ENCODE data around the gene UPP2. TPM values are rescaled to one million over a fixed set of nuclear protein-coding genes. Genes with fewer than 3 reads are reported as not detected.

Gene UPP2
- not detected for polyA plus RNA-seq (ENCODE audit: low read depth in 6 of 6)

DNA sequence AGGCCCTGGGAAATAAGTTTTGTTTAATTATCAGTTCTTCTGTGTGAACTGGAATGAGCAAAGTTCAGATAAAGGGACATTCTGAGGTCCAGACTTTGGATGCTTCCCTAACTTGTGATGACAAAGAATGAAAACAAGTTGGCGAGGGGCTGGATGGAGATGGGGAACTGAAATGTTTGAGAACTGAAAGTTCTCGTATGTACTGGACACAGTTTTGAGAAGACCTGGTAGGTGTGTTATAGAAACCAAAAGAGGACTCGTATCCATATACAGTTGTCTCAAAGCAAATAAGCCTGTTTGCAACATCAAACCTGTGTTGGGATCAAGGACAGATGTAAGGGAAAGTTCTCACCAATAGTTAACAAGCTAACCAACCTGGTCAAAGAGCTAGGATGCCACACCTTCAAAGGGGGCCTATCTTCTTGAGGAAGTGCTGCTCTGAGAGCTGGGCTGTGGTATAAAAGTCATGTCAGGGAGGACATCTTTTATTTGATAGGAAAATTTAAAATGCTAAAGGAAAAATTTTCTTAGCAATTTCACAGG, at the start of gene UPP2:
UPP2 (plus strand) TSS at position 493 of the 543 bp plus-strand sequence. CDS start 188 bp downstream, outside the sequence.
- Mint-ChIP-seq H3K4me1 (no peaks in the 10 kb centered on the region), H3K4me3 (no peak within 1 kb of the TSS), H3K36me3 (no peaks in the 10 kb centered on the region), H3K27me3 (no peaks in the 10 kb centered on the region), H3K27ac (no peak within 1 kb of the TSS), H3K9me3 (no peaks in the 10 kb centered on the region)
- DNase-seq (no peak), ATAC-seq (ENCODE audit: low read depth in 2 of 2) (no peak)

GRCh38 chr2:158052761-158053160, 48.9 kb upstream of the UPP2 start:
- H3K36me3 Mint-ChIP-seq, result no peaks in the 10 kb centered on the region
- peaks cover 0 to 5% (median 3%) of the 10 kb centered on the region in 3 donors for H3K27me3 Mint-ChIP-seq
- no peaks in the 10 kb centered on the region for H3K4me1 Mint-ChIP-seq
- DNase-seq (no peak), ATAC-seq (ENCODE audit: low read depth in 2 of 2) (no peak)
- no peak overlapping the region for H3K27ac Mint-ChIP-seq
- no peak overlapping the region for H3K4me3 Mint-ChIP-seq
- H3K9me3 Mint-ChIP-seq, result no peaks in the 10 kb centered on the region

DNA sequence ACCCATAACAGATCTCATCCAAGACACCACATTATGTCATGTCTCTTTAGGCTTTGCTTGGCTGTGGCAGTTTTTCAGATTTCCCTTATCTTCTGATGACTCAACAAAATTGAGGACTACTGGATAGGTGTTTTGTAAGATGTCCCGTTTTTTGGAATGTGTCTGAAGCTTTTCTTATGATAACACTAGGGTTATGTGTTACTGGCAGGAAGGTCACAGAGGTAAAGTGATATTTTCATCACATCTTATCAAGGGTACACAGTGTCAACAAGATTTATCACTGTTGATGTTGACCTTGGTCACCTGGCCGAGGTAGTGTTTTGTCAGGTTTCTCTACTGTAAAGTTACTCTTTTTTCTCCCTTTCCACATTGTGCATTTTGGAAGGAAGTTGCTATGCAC, 44.8 kb upstream of the UPP2 start:
- no peaks in the 10 kb centered on the region for H3K9me3 Mint-ChIP-seq
- H3K4me1 Mint-ChIP-seq, result no peaks in the 10 kb centered on the region
- DNase-seq, result no peak
- H3K4me3 Mint-ChIP-seq, result no peak overlapping the region
- no peaks in the 10 kb centered on the region for H3K36me3 Mint-ChIP-seq
- ATAC-seq (ENCODE audit: low read depth in 2 of 2), result no peak
- H3K27ac Mint-ChIP-seq, result peak overlapping the region in 1 of 6 donors; percentile 22
- peaks cover 0 to 3% (median 0%) of the 10 kb centered on the region in 3 donors for H3K27me3 Mint-ChIP-seq

- Mint-ChIP-seq H3K27ac (no peak overlapping the region), H3K9me3 (peaks cover 0 to 10% (median 0%) of the 10 kb centered on the region in 7 donors), H3K4me1 (no peaks in the 10 kb centered on the region), H3K27me3 (peaks cover 0 to 3% (median 0%) of the 10 kb centered on the region in 3 donors), H3K4me3 (no peak overlapping the region), H3K36me3 (no peaks in the 10 kb centered on the region)
- no peak for ATAC-seq (ENCODE audit: low read depth in 2 of 2)
- no peak for DNase-seq
Measured at GRCh38 chr2:158060160-158060834, 41.4 kb upstream of the UPP2 start.

DNA sequence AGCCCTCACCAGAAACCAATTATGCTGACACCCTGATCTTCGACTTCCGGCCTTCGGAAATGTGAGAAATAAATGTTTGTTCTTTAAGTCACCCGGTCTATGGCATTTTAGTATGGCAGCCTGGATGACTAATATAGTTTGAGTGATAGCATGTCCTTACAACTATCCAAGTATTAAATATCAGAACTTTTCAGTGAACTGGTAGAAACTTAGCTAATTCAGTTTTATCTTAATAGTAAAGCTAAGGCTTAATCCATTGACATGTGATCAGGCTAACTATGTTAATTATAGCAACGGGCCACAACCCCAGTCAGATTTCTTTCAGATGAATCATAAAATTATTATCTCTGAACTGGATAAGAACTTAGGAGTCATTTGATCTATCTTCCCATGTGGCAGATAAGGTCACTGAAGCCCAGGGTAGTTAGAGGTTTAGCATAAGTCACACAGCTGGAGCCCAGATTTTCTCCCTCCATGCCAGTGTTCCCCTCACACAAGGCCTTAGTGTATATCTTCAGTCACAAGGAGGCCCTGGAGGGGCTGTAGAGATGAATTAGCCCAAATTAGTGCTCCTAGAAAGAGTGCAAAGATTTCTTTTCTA, 40.7 kb upstream of the UPP2 start:
- Mint-ChIP-seq H3K4me3 (no peak overlapping the region), H3K9me3 (peaks cover 0 to 13% (median 0%) of the 10 kb centered on the region in 7 donors), H3K4me1 (no peaks in the 10 kb centered on the region), H3K27me3 (peaks cover 0 to 3% (median 0%) of the 10 kb centered on the region in 3 donors), H3K27ac (no peak overlapping the region), H3K36me3 (no peaks in the 10 kb centered on the region)
- ATAC-seq (ENCODE audit: low read depth in 2 of 2) (no peak), DNase-seq (no peak)

- no peaks in the 10 kb centered on the region for H3K4me1 Mint-ChIP-seq
- no peak for ATAC-seq (ENCODE audit: low read depth in 2 of 2)
- no peaks in the 10 kb centered on the region for H3K36me3 Mint-ChIP-seq
- H3K4me3 Mint-ChIP-seq, result no peak overlapping the region
- H3K9me3 Mint-ChIP-seq, result peaks cover 0 to 13% (median 0%) of the 10 kb centered on the region in 7 donors
- H3K27ac Mint-ChIP-seq, result peak overlapping the region in 2 of 6 donors; percentile 44 to 74
- peaks cover 0 to 2% (median 0%) of the 10 kb centered on the region in 3 donors for H3K27me3 Mint-ChIP-seq
- no peak for DNase-seq
Measured at GRCh38 chr2:158061763-158062162, 39.9 kb upstream of the UPP2 start.

GRCh38 chr2:158066046-158066713, 35.5 kb upstream of the UPP2 start:
- no peaks in the 10 kb centered on the region for H3K36me3 Mint-ChIP-seq
- H3K27ac Mint-ChIP-seq, result no peak overlapping the region
- ATAC-seq (ENCODE audit: low read depth in 2 of 2) (no peak), DNase-seq (no peak)
- no peaks in the 10 kb centered on the region for H3K4me1 Mint-ChIP-seq
- H3K27me3 Mint-ChIP-seq, result peaks cover 0 to 9% (median 0%) of the 10 kb centered on the region in 3 donors
- no peak overlapping the region for H3K4me3 Mint-ChIP-seq
- peaks cover 0 to 13% (median 0%) of the 10 kb centered on the region in 7 donors for H3K9me3 Mint-ChIP-seq

GRCh38 chr2:158071018-158071417, 30.7 kb upstream of the UPP2 start:
- ATAC-seq (ENCODE audit: low read depth in 2 of 2) (no peak), DNase-seq (no peak)
- H3K27ac Mint-ChIP-seq, result no peak overlapping the region
- H3K9me3 Mint-ChIP-seq, result peaks cover 0 to 2% (median 0%) of the 10 kb centered on the region in 7 donors
- no peaks in the 10 kb centered on the region for H3K4me1 Mint-ChIP-seq
- H3K36me3 Mint-ChIP-seq, result no peaks in the 10 kb centered on the region
- peaks cover 0 to 26% (median 17%) of the 10 kb centered on the region in 3 donors for H3K27me3 Mint-ChIP-seq
- no peak overlapping the region for H3K4me3 Mint-ChIP-seq

DNA sequence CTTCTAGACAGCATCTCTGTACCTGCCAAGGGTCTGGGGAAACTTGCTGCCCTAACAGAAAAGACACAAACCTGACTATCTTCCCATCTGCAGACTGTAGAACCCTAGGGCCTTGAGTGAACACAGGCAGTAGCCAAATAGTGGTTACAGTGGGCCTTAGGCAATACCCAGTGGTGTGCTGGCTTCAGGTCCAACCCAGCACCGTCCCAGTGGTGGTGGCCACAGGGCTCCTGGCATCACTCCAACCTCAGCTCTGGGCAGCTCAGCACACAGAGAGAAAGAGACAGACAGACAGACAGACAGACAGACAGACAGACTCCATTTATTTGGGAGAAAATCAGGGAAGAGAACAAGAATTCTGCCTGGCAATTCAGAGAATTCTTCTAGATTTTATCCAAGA, 29.3 kb upstream of the UPP2 start:
- H3K27me3 Mint-ChIP-seq, result peaks cover 0 to 26% (median 22%) of the 10 kb centered on the region in 3 donors
- no peaks in the 10 kb centered on the region for H3K4me1 Mint-ChIP-seq
- peaks cover 0 to 5% of the 10 kb centered on the region in 2 donors for H3K36me3 Mint-ChIP-seq

DNA sequence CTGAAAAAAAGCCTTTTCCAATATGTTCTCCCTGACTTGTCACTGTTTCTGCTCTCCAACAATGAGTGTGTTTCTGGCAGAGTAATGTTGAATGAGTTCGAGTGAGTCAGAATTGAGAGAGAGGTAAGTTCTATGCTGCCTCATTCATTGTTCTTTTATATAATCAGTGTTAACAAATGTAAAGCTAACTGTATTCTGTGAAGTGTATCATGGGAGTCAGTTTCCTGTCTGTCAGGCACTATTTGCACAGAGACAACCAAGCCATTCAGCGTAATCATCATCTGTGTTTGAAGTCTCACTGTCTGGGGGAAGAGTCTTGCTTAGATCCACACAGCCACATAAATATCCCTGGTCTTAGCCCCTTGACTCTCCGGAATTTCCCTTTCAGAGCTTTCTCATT, 22.0 kb upstream of the UPP2 start:
- Mint-ChIP-seq H3K4me3 (no peak overlapping the region), H3K27ac (no peak overlapping the region), H3K36me3 (peaks cover 0 to 10% of the 10 kb centered on the region in 2 donors), H3K4me1 (no peaks in the 10 kb centered on the region), H3K27me3 (peaks cover 0 to 13% (median 0%) of the 10 kb centered on the region in 3 donors), H3K9me3 (peaks cover 5 to 22% (median 11%) of the 10 kb centered on the region in 7 donors)
- DNase-seq, result no peak
- ATAC-seq (ENCODE audit: low read depth in 2 of 2), result no peak

More for the DNA sequence above, 29.3 kb upstream of the UPP2 start:
- H3K9me3 Mint-ChIP-seq, result peaks cover 4 to 10% (median 5%) of the 10 kb centered on the region in 7 donors
- DNase-seq, result no peak
- ATAC-seq (ENCODE audit: low read depth in 2 of 2), result no peak
- no peak overlapping the region for H3K27ac Mint-ChIP-seq
- no peak overlapping the region for H3K4me3 Mint-ChIP-seq

DNA sequence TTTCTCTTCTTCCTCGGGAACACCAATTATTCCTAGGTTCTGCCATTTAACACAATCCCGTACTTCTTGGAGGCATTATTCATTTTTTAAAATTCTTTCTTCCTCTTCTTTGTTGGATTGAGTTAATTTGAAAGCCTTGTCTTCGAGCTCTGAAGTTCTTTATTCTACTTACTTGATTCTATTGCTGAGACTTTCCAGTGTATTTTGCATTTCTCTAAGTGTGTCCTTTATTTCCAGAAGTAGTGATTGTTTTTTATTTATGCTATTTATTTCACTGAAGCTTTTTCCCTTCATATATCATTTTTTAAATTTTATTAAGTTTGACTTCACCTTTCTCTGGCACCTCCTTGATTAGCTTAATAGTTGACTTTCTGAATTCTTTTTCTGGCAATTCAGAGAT, 13.6 kb upstream of the UPP2 start:
- H3K4me3 Mint-ChIP-seq, result no peak overlapping the region
- peaks cover 6 to 25% (median 11%) of the 10 kb centered on the region in 7 donors for H3K9me3 Mint-ChIP-seq
- H3K27me3 Mint-ChIP-seq, result peaks cover 0 to 21% (median 10%) of the 10 kb centered on the region in 3 donors
- DNase-seq (no peak), ATAC-seq (ENCODE audit: low read depth in 2 of 2) (no peak)
- peaks cover 9 to 10% of the 10 kb centered on the region in 2 donors for H3K36me3 Mint-ChIP-seq
- no peak overlapping the region for H3K27ac Mint-ChIP-seq
- no peaks in the 10 kb centered on the region for H3K4me1 Mint-ChIP-seq

DNA sequence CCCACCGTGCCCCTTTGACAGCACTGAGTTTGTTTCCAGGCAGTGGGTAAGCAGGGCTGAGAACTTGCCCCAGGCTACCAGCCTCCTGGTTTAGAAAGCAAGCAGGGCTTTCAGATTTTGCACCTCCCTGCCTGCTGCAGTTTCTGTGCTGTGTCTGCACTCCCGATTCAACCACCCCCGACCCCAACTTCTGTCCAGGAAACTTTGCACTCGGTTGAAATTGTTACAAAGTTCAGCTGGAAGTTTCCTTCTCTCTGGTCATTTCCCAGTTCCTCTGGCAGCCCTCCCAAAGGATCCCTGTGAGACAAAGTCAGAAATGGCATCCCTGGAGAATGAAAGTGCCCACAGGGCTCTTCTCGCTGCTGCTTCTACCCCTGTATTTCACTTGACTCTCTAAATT, 12.4 kb upstream of the UPP2 start:
- no peak for ATAC-seq (ENCODE audit: low read depth in 2 of 2)

GRCh38 chr2:158091647-158092046, 10.0 kb upstream of the UPP2 start:
- ATAC-seq (ENCODE audit: low read depth in 2 of 2), result no peak
- no peak for DNase-seq
- Mint-ChIP-seq H3K4me3 (no peak overlapping the region), H3K9me3 (peaks cover 6 to 23% (median 9%) of the 10 kb centered on the region in 7 donors), H3K4me1 (no peaks in the 10 kb centered on the region), H3K36me3 (peaks cover 9 to 14% of the 10 kb centered on the region in 2 donors), H3K27me3 (peaks cover 0 to 13% (median 10%) of the 10 kb centered on the region in 3 donors), H3K27ac (peak overlapping the region in 2 of 6 donors; percentile 19 to 82)

More for the DNA sequence above, 12.4 kb upstream of the UPP2 start:
- Mint-ChIP-seq H3K4me1 (no peaks in the 10 kb centered on the region), H3K36me3 (peaks cover 9 to 10% of the 10 kb centered on the region in 2 donors), H3K4me3 (no peak overlapping the region), H3K9me3 (peaks cover 6 to 23% (median 11%) of the 10 kb centered on the region in 7 donors), H3K27me3 (peaks cover 0 to 21% (median 10%) of the 10 kb centered on the region in 3 donors), H3K27ac (no peak overlapping the region)
- no peak for DNase-seq

All from naive B cell (primary cell).